ENCODE results near the gene ADNP.
"Not testable (repeated sequence)": the region's sequence is repeated elsewhere in the genome, so short reads cannot be mapped to it uniquely, and the experiment has no call there.

ADNP gene

GRCh38 chr20:50900261-50900660 is 31.0 kb downstream of the ADNP start:
- DNase-seq (ENCODE audit: low read depth): no peak

- no peak for DNase-seq (ENCODE audit: low read depth)
These were observed 32.8 kb downstream of the ADNP start for GRCh38 chr20:50898475-50898874.

- no peak for DNase-seq (ENCODE audit: low read depth)
These were observed 36.0 kb downstream of the ADNP start for GRCh38 chr20:50895111-50895830.

- no peak for DNase-seq (ENCODE audit: low read depth)
These were observed 37.6 kb downstream of the ADNP start for GRCh38 chr20:50893620-50894019.

GRCh38 chr20:50892394-50892793 is 38.8 kb downstream of the ADNP start:
- no peak for DNase-seq (ENCODE audit: low read depth)

GRCh38 chr20:50891138-50891537 is 40.1 kb downstream of the ADNP start:
- no peak for DNase-seq (ENCODE audit: low read depth)

- no peak for DNase-seq (ENCODE audit: low read depth)
These were observed 43.7 kb downstream of the ADNP start for GRCh38 chr20:50887576-50887975.

GRCh38 chr20:50886184-50886790 is 45.0 kb downstream of the ADNP start:
- no peak for DNase-seq (ENCODE audit: low read depth)

- no peak for DNase-seq (ENCODE audit: low read depth)
These were observed 45.5 kb downstream of the ADNP start for GRCh38 chr20:50885781-50886180.

- no peak for DNase-seq (ENCODE audit: low read depth)
These were observed 46.2 kb downstream of the ADNP start for GRCh38 chr20:50885068-50885467.

GRCh38 chr20:50883856-50884255 is 47.4 kb downstream of the ADNP start:
- no peak for DNase-seq (ENCODE audit: low read depth)

- not testable (repeated sequence) for DNase-seq (ENCODE audit: low read depth)
These were observed 49.3 kb downstream of the ADNP start for GRCh38 chr20:50881759-50882424.

- DNase-seq (ENCODE audit: low read depth): no peak
These were observed 51.3 kb downstream of the ADNP start for GRCh38 chr20:50879649-50880550.

GRCh38 chr20:50877232-50877743 is 53.9 kb downstream of the ADNP start:
- DNase-seq (ENCODE audit: low read depth): no peak

GRCh38 chr20:50876816-50877215 is 54.4 kb downstream of the ADNP start:
- DNase-seq (ENCODE audit: low read depth): no peak

- no peak for DNase-seq (ENCODE audit: low read depth)
These were observed 55.1 kb downstream of the ADNP start for GRCh38 chr20:50876063-50876685.

- no peak for DNase-seq (ENCODE audit: low read depth)
These were observed 56.2 kb downstream of the ADNP start for GRCh38 chr20:50874758-50875665.

- no peak for DNase-seq (ENCODE audit: low read depth)
These were observed 57.0 kb downstream of the ADNP start for GRCh38 chr20:50874111-50874757.

GRCh38 chr20:50873585-50873984 is 57.7 kb downstream of the ADNP start:
- DNase-seq (ENCODE audit: low read depth): no peak
